Mucosa of descending colon (tissue), 3 donors: ENCODE data around the gene KRTAP9-3. TPM values are rescaled to one million over a fixed set of nuclear protein-coding genes. Genes with fewer than 3 reads are reported as not detected.
"Not testable (repeated sequence)": the region's sequence is repeated elsewhere in the genome, so short reads cannot be mapped to it uniquely, and the experiment has no call there.

Experiments used
- ATAC-seq: fragments of 200-7000 bp; cut with Tn5 transposase; one replicate; pipeline ENCODE4 v1.9.1; 2020; ENCODE audit warnings: mild to moderate bottlenecking, moderate library complexity
- DNase-seq, 3 donors: peaks; one replicate each; pipeline ENCODE4 v3.0.0-alpha.2; 2020
- H3K36me3 ChIP-seq: fragments of 200-600 bp; one replicate; pipeline ENCODE4 v1.8.0; 2021; ENCODE audit warnings: low read depth, mild to moderate bottlenecking
- H3K4me1 ChIP-seq: fragments of 200-600 bp; one replicate; pipeline ENCODE4 v1.8.0; 2021; ENCODE audit warnings: low read depth, mild to moderate bottlenecking
- H3K4me3 ChIP-seq: fragments of 200-600 bp; one replicate; pipeline ENCODE4 v1.8.0; 2021; ENCODE audit warnings: mild to moderate bottlenecking
- H3K9me3 ChIP-seq: fragments of 200-600 bp; one replicate; pipeline ENCODE4 v1.8.0; 2021; ENCODE audit warnings: mild to moderate bottlenecking
- CTCF ChIP-seq: fragments of 200-600 bp; IDR thresholded peaks from one replicate; pipeline ENCODE4 v1.8.0; 2022; ENCODE audit warnings: antibody characterized with exemption, mild to moderate bottlenecking
- intact Hi-C, 2 donors: fragments of 100-400 bp; cut with DNase I in 1 of 2; cut with micrococcal nuclease in 1 of 2; formaldehyde crosslinking; loops; one replicate each; pipeline versions ENCODE4 v1.11.0 to v1.11.1; 2022; cut with DNase I, micrococcal nuclease
- total RNA-seq, 3 donors: library from RNA; stranded (reverse); fragmentation: NEBNext Ultra II Directional in 2 of 3; extraction: Animal tissue kit (Norgen Biotek cat#: 25700) in 2 of 3; gene quantifications; one replicate each; pipeline versions ENCODE4 v1.2.1 to v1.2.4, GENCODE V29; 2021 to 2023
- donor health status: DM: no; HTN: no; CAD: no; lungs with moderate emphysema.
- donor health status: DM: no; HTN: no; CAD: no.
- donor health status: DM: no; HTN: yes; CAD: no.

KRTAP9-3 gene
- total RNA-seq, 3 donors from 2014 or later: not detected

DNA sequence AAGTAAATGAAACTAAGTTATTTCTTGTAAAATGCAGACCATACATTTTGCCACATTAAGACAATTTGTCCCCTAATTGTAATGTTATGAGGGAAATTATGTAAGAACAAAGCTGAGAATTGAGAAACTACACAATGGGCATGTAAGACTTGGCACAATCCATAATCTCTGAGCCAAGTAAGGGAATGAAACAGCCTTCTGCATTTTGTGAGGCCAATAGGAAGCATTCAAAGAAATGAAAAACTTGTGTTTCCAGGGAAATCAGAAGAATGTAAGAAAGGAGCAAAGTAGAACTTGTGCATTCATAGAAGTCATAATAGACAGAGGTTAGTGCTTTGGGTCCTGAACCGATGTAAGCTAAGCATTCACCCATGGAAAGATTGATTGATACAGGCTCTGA, 19.0 kb downstream of the KRTAP9-3 start:
- no peak for TF ChIP-seq CTCF
- H3K9me3 ChIP-seq: no peaks in the 10 kb centered on the region
- H3K36me3 ChIP-seq: no peaks in the 10 kb centered on the region
- intact Hi-C loops: no loop called here
- ATAC-seq (no peak), DNase-seq (no peak)
- no peaks in the 10 kb centered on the region for H3K4me1 ChIP-seq
- H3K4me3 ChIP-seq: no peak overlapping the region

- no peak for ATAC-seq
- no peak for TF ChIP-seq CTCF
- DNase-seq: no peak
- Histone ChIP-seq H3K4me3 (no peak overlapping the region), H3K36me3 (no peaks in the 10 kb centered on the region), H3K9me3 (no peaks in the 10 kb centered on the region), H3K4me1 (no peaks in the 10 kb centered on the region)
- intact Hi-C loops: no loop called here
These were observed 22.6 kb downstream of the KRTAP9-3 start for GRCh38 chr17:41254861-41255260.

DNA sequence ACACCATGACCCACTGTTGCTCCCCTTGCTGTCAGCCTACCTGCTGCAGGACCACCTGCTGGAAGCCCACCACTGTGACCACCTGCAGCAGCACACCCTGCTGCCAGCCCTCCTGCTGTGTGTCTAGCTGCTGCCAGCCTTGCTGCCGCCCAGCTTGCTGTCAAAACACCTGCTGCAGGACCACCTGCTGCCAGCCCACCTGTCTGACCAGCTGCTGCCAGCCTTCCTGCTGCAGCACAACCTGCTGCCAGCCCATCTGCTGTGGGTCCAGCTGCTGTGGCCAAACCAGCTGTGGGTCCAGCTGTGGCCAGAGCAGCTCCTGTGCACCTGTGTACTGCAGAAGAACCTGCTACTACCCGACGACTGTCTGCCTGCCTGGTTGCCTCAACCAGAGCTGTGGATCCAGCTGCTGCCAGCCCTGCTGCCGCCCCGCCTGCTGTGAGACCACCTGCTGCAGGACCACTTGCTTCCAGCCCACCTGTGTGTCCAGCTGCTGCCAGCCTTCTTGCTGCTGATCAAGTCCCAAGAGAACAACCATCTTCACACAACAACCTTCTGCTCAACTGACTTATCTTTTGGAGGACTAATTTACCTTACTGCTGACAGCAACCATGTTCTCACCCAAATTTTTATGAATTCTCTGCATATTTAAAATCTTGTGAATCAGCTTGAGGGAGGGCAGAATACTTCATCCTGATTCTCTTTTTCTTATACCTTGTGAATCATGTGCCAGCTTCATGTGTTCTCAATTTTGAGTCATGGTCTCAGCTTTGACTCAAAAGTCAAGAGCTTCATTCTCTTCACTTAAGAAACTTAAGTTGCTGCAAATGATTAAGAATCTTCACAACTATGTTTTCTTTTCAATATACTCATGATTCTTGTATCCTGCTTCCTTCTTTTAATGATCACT, 23.4 kb downstream of the KRTAP9-3 start, which contains the start of gene KRTAP9-9:
TSS of gene KRTAP9-9 (plus strand) at position 4 of the 910 bp plus-strand sequence.
- H3K4me3 ChIP-seq, H3K36me3 ChIP-seq, H3K9me3 ChIP-seq, intact Hi-C loops, DNase-seq, ATAC-seq, H3K4me1 ChIP-seq: not testable (repeated sequence)

GRCh38 chr17:41256291-41256685, 24.0 kb downstream of the KRTAP9-3 start:
- intact Hi-C loops: no loop called here
- DNase-seq (no peak), ATAC-seq (no peak)
- TF ChIP-seq CTCF: no peak
- Histone ChIP-seq H3K4me1 (no peaks in the 10 kb centered on the region), H3K4me3 (no peak overlapping the region), H3K9me3 (no peaks in the 10 kb centered on the region), H3K36me3 (no peaks in the 10 kb centered on the region)

GRCh38 chr17:41258406-41258805, 26.2 kb downstream of the KRTAP9-3 start:
- intact Hi-C loops: no loop called here
- TF ChIP-seq CTCF: no peak
- Histone ChIP-seq H3K36me3 (no peaks in the 10 kb centered on the region), H3K4me1 (no peaks in the 10 kb centered on the region), H3K4me3 (no peak overlapping the region), H3K9me3 (no peaks in the 10 kb centered on the region)
- ATAC-seq: no peak
- DNase-seq: no peak

DNA sequence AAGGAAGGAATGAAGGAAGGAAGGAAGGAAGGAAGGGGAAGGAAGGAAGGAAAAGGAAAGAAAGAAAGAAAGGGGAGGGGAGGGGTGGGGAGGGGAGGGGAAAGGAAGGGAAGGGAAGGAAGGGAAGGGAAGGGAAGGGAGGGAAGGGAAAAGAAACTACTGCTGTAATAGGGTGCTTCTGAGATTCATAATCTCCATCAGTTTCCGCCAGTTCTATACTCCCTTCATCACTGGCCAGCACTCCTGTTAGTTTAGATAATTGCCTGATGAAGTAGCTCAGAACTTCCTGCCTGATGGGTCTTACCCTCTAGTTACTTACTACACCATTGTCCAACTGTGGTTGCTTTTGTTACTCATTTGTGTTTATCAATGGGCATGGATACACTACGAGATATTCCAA, 31.0 kb downstream of the KRTAP9-3 start:
- intact Hi-C loops: no loop called here
- H3K4me3 ChIP-seq: no peak overlapping the region
- no peaks in the 10 kb centered on the region for H3K36me3 ChIP-seq
- ATAC-seq (no peak), DNase-seq (no peak)
- H3K4me1 ChIP-seq: no peaks in the 10 kb centered on the region
- H3K9me3 ChIP-seq: no peaks in the 10 kb centered on the region
- TF ChIP-seq CTCF: no peak
